Measurements from ENCODE around the gene SGCA.

Gene SGCA

GRCh38 chr17:50181591-50182560 lies 16.1 kb downstream of the SGCA start:
- DNase-seq (no peak), ATAC-seq (replicated peaks) (no peak)
- Mint-ChIP-seq H3K4me1 (ENCODE audit: low read depth in 2 of 2) (peaks cover 12 to 21% of the 10 kb centered on the region in 2 donors), H3K36me3 (ENCODE audit: insufficient read depth) (peaks cover 8% of the 10 kb centered on the region), H3K4me3 (no peak overlapping the region), H3K9me3 (no peaks in the 10 kb centered on the region), H3K27me3 (peaks cover 6 to 24% of the 10 kb centered on the region in 2 donors), H3K27ac (peak overlapping the region in 1 of 2 donors; percentile 20)

- peaks cover 8% of the 10 kb centered on the region for H3K36me3 Mint-ChIP-seq (ENCODE audit: insufficient read depth)
- DNase-seq (no peak), ATAC-seq (replicated peaks) (no peak)
- H3K9me3 Mint-ChIP-seq: no peaks in the 10 kb centered on the region
- peaks cover 12 to 21% of the 10 kb centered on the region in 2 donors for H3K4me1 Mint-ChIP-seq (ENCODE audit: low read depth in 2 of 2)
- peak overlapping the region in 1 of 2 donors; percentile 20 for H3K27ac Mint-ChIP-seq
- H3K27me3 Mint-ChIP-seq: peaks cover 6 to 25% of the 10 kb centered on the region in 2 donors
- peak overlapping the region; percentile 39 to 42 for H3K4me3 Mint-ChIP-seq
Measured at GRCh38 chr17:50182783-50183420, 17.1 kb downstream of the SGCA start.

- Mint-ChIP-seq H3K4me1 (ENCODE audit: low read depth in 2 of 2) (peaks cover 6 to 15% of the 10 kb centered on the region in 2 donors), H3K27ac (peak overlapping the region in 1 of 2 donors; percentile 20), H3K36me3 (ENCODE audit: insufficient read depth) (peaks cover 6% of the 10 kb centered on the region), H3K9me3 (no peaks in the 10 kb centered on the region), H3K4me3 (peak overlapping the region; percentile 15 to 57), H3K27me3 (peaks cover 5 to 23% of the 10 kb centered on the region in 2 donors)
- no peak for DNase-seq
- peak; percentile 29 for ATAC-seq (replicated peaks)
Measured at GRCh38 chr17:50183421-50183994, 17.7 kb downstream of the SGCA start.

GRCh38 chr17:50184064-50184463 lies 18.3 kb downstream of the SGCA start:
- no peaks in the 10 kb centered on the region for H3K9me3 Mint-ChIP-seq
- DNase-seq: no peak
- H3K27ac Mint-ChIP-seq: peak overlapping the region in 1 of 2 donors; percentile 20
- H3K4me3 Mint-ChIP-seq: peak overlapping the region; percentile 15 to 57
- peaks cover 10 to 26% of the 10 kb centered on the region in 2 donors for H3K27me3 Mint-ChIP-seq
- no peak for ATAC-seq (replicated peaks)
- peaks cover 6 to 15% of the 10 kb centered on the region in 2 donors for H3K4me1 Mint-ChIP-seq (ENCODE audit: low read depth in 2 of 2)
- peaks cover 5% of the 10 kb centered on the region for H3K36me3 Mint-ChIP-seq (ENCODE audit: insufficient read depth)

- DNase-seq (no peak), ATAC-seq (replicated peaks) (no peak)
- H3K27ac Mint-ChIP-seq: no peak overlapping the region
- H3K9me3 Mint-ChIP-seq: no peaks in the 10 kb centered on the region
- peaks cover 6 to 15% of the 10 kb centered on the region in 2 donors for H3K4me1 Mint-ChIP-seq (ENCODE audit: low read depth in 2 of 2)
- H3K4me3 Mint-ChIP-seq: no peak overlapping the region
- H3K27me3 Mint-ChIP-seq: peaks cover 14 to 34% of the 10 kb centered on the region in 2 donors
- H3K36me3 Mint-ChIP-seq (ENCODE audit: insufficient read depth): peaks cover 5% of the 10 kb centered on the region
Measured at GRCh38 chr17:50184611-50185398, 19.0 kb downstream of the SGCA start.

- ATAC-seq (replicated peaks): no peak
- Mint-ChIP-seq H3K27me3 (peaks cover 14 to 43% of the 10 kb centered on the region in 2 donors), H3K4me1 (ENCODE audit: low read depth in 2 of 2) (peaks cover 6 to 15% of the 10 kb centered on the region in 2 donors), H3K27ac (no peak overlapping the region), H3K9me3 (no peaks in the 10 kb centered on the region), H3K36me3 (ENCODE audit: insufficient read depth) (peaks cover 5% of the 10 kb centered on the region), H3K4me3 (no peak overlapping the region)
- no peak for DNase-seq
Measured at GRCh38 chr17:50185631-50186471, 20.0 kb downstream of the SGCA start.

GRCh38 chr17:50186661-50187393 lies 21.0 kb downstream of the SGCA start:
- Mint-ChIP-seq H3K4me1 (ENCODE audit: low read depth in 2 of 2) (peaks cover 6 to 14% of the 10 kb centered on the region in 2 donors), H3K27ac (no peak overlapping the region), H3K4me3 (no peak overlapping the region), H3K27me3 (peaks cover 14 to 48% of the 10 kb centered on the region in 2 donors), H3K9me3 (no peaks in the 10 kb centered on the region), H3K36me3 (ENCODE audit: insufficient read depth) (peaks cover 5% of the 10 kb centered on the region)
- DNase-seq (no peak), ATAC-seq (replicated peaks) (no peak)

- Mint-ChIP-seq H3K36me3 (ENCODE audit: insufficient read depth) (peaks cover 5% of the 10 kb centered on the region), H3K27ac (no peak overlapping the region), H3K9me3 (no peaks in the 10 kb centered on the region), H3K27me3 (peaks cover 14 to 49% of the 10 kb centered on the region in 2 donors), H3K4me3 (no peak overlapping the region), H3K4me1 (ENCODE audit: low read depth in 2 of 2) (peaks cover 6 to 12% of the 10 kb centered on the region in 2 donors)
- ATAC-seq (replicated peaks) (no peak), DNase-seq (no peak)
Measured at GRCh38 chr17:50187394-50187725, 21.6 kb downstream of the SGCA start.

GRCh38 chr17:50187751-50188530 lies 22.1 kb downstream of the SGCA start:
- Mint-ChIP-seq H3K27me3 (peaks cover 14 to 55% of the 10 kb centered on the region in 2 donors), H3K27ac (no peak overlapping the region), H3K36me3 (ENCODE audit: insufficient read depth) (peaks cover 4% of the 10 kb centered on the region), H3K4me3 (no peak overlapping the region), H3K9me3 (no peaks in the 10 kb centered on the region), H3K4me1 (ENCODE audit: low read depth in 2 of 2) (peaks cover 6 to 11% of the 10 kb centered on the region in 2 donors)
- ATAC-seq (replicated peaks) (no peak), DNase-seq (no peak)

- ATAC-seq (replicated peaks): no peak
Measured at GRCh38 chr17:50188531-50188920, 22.7 kb downstream of the SGCA start.

GRCh38 chr17:50188921-50189549 lies 23.2 kb downstream of the SGCA start:
- DNase-seq: no peak
- peaks cover 2% of the 10 kb centered on the region for H3K36me3 Mint-ChIP-seq (ENCODE audit: insufficient read depth)
- no peak overlapping the region for H3K27ac Mint-ChIP-seq
- peaks cover 0 to 2% of the 10 kb centered on the region in 2 donors for H3K4me1 Mint-ChIP-seq (ENCODE audit: low read depth in 2 of 2)
- no peaks in the 10 kb centered on the region for H3K9me3 Mint-ChIP-seq
- H3K4me3 Mint-ChIP-seq: no peak overlapping the region
- ATAC-seq (replicated peaks): no peak
- H3K27me3 Mint-ChIP-seq: peaks cover 19 to 66% of the 10 kb centered on the region in 2 donors

More at GRCh38 chr17:50188531-50188920, 22.7 kb downstream of the SGCA start:
- Mint-ChIP-seq H3K27me3 (peaks cover 14 to 60% of the 10 kb centered on the region in 2 donors), H3K4me1 (ENCODE audit: low read depth in 2 of 2) (peaks cover 5 to 7% of the 10 kb centered on the region in 2 donors), H3K36me3 (ENCODE audit: insufficient read depth) (peaks cover 3% of the 10 kb centered on the region), H3K27ac (no peak overlapping the region), H3K4me3 (no peak overlapping the region), H3K9me3 (no peaks in the 10 kb centered on the region)
- DNase-seq: no peak
